Fibroblast of lung (primary cell): ENCODE data around the gene CIC. TPM values are rescaled to one million over a fixed set of nuclear protein-coding genes. Genes with fewer than 3 reads are reported as not detected.

Experiments
- DNase-seq, 2 donors: peaks; one replicate each; pipeline versions ENCODE4 v3.0.0 to v3.0.0-alpha.2; 2010; ENCODE audit warnings: low read depth in 2 of 2
- H2AFZ ChIP-seq: 2 replicates; pipeline ENCODE4 v1.5.1; 2012; ENCODE audit warnings: low read length, control low read depth, inconsistent platforms
- H3K27ac ChIP-seq: 2 replicates; pipeline ENCODE4 v1.5.1; 2011; ENCODE audit warnings: low read length, control low read depth; ENCODE audit not compliant: insufficient read depth
- H3K27me3 ChIP-seq: 2 replicates; pipeline ENCODE4 v1.5.1; 2011; ENCODE audit warnings: mild to moderate bottlenecking, low read length; ENCODE audit not compliant: control insufficient read depth, insufficient read depth
- H3K36me3 ChIP-seq: 2 replicates; pipeline ENCODE4 v1.5.1; 2011; ENCODE audit warnings: low read length; ENCODE audit not compliant: control insufficient read depth, insufficient read depth
- H3K4me1 ChIP-seq: 2 replicates; pipeline ENCODE4 v1.5.1; 2011; ENCODE audit warnings: low read length; ENCODE audit not compliant: control insufficient read depth, insufficient read depth; ENCODE audit errors: extremely low read depth
- H3K4me2 ChIP-seq: 2 replicates; pipeline ENCODE4 v1.5.1; 2011; ENCODE audit warnings: low read length, control low read depth; ENCODE audit not compliant: insufficient read depth; ENCODE audit errors: extremely low read depth
- H3K4me3 ChIP-seq, 4 experiments: fragments of 200-600 bp in 1 of 4; sonication (generic) in 1 of 4; replicated peaks in 1 of 4; 2 replicates each; pipeline ENCODE4 v1.5.1; 2011 to 2016; ENCODE audit warnings: low read length in 4 of 4, low read depth in 3 of 4, mild to moderate bottlenecking in 3 of 4, control low read depth in 2 of 4, inconsistent platforms in 1 of 4, mixed read lengths in 1 of 4; ENCODE audit not compliant: insufficient read depth in 1 of 4; ENCODE audit errors: control extremely low read depth in 1 of 4
- H3K79me2 ChIP-seq: 2 replicates; pipeline ENCODE4 v1.5.1; 2012; ENCODE audit warnings: mild to moderate bottlenecking, low read length, inconsistent platforms; ENCODE audit not compliant: control insufficient read depth, insufficient read depth
- H3K9ac ChIP-seq: 2 replicates; pipeline ENCODE4 v1.5.1; 2011; ENCODE audit warnings: mild to moderate bottlenecking, low read length, control low read depth; ENCODE audit not compliant: insufficient read depth
- H3K9me3 ChIP-seq: 2 replicates; pipeline ENCODE4 v1.5.1; 2012; ENCODE audit warnings: low read depth, low read length; ENCODE audit not compliant: control insufficient read depth, insufficient read depth
- H4K20me1 ChIP-seq: 2 replicates; pipeline ENCODE4 v1.5.1; 2011; ENCODE audit warnings: low read length; ENCODE audit not compliant: control insufficient read depth, insufficient read depth; ENCODE audit errors: extremely low read depth
- EZH2 ChIP-seq: IDR thresholded peaks from 2 replicates; pipeline ENCODE4 v1.5.1; 2012; ENCODE audit warnings: low read length, control low read depth, mild to moderate bottlenecking; ENCODE audit errors: missing control alignments
- polyA plus RNA-seq, 2 donors: library from polyadenylated mRNA; depleted of rRNA in 1 of 2; stranded (reverse) in 1 of 2; unstranded in 1 of 2; fragments of >200 nt; gene quantifications; 2 replicates each; pipeline ENCODE4 v1.2.1, GENCODE V29; 2011 to 2012; ENCODE audit warnings: missing spikeins in 1 of 2
- total RNA-seq: library from RNA; depleted of rRNA; stranded (reverse); fragments of >200 nt; gene quantifications from 2 replicates; pipeline ENCODE4 v1.2.1, GENCODE V29; 2014
- TF ChIP-seq, protein P1 (sequence below), 2 donors: IDR thresholded peaks in 1 of 2; conservative IDR thresholded peaks in 1 of 2; 1 replicate in 1 of 2; 2 replicates in 1 of 2; pipeline ENCODE4 v1.5.1; 2011 to 2012; ENCODE audit warnings: low read length in 2 of 2, control low read depth in 1 of 2, inconsistent platforms in 1 of 2, low read depth in 1 of 2, mild to moderate bottlenecking in 1 of 2

The CIC gene
- total and polyA plus RNA-seq, 2 donors (not counting 1 experiment from before 2014, with no cell fraction given), result 8.5 to 23.6 TPM

DNA sequence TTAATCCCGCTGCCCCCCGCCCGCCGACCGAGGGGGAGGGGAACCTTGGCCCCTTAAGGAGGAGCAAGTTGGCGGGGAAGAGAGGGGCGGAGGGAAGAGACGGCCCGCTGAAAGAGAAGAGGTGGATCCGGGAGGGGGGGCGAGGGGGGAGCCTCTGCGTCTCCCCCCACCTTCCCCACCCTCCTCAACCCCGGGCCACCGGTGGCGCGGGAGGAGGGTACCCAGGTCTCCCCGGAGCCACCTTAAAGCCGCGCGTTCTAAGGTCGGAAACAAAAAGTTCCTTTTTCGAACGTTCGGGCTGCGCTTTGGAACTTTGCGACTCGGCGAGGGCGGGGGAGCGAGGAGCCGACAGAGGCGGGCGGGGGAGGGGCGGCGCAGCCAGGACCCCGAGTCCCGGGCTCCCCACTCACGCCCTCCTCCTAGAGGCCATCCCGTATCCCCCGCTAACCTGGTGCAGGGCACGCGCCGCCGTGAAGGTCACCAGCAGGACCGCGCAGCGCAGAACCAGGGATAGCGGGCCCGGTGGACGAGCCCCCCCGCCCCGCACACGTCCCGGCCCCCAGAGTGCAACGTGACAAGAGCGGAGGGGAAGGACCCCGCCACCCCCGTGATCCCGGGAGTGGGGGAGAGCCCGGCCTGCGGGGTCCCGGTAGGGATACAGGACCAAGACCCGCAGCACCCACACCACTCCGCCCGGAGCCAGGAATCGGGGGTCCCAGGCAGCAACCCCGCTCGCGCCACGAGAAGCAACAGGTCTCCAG is 14.8 kb upstream of the CIC start:
- Histone ChIP-seq H3K27me3 (no peaks in the 10 kb centered on the region), H3K4me3 (peak overlapping the region; percentile 84 to 98 (median 92)), H3K4me1 (peaks cover 23% of the 10 kb centered on the region), H3K4me2 (no peak overlapping the region), H3K27ac (peak overlapping the region; percentile 93), H3K36me3 (peaks cover 8% of the 10 kb centered on the region), H3K79me2 (peaks cover 52% of the 10 kb centered on the region), H2AFZ (no peak overlapping the region), H3K9ac (peak overlapping the region; percentile 95), H4K20me1 (no peaks in the 10 kb centered on the region), H3K9me3 (no peaks in the 10 kb centered on the region)
- no peak for TF ChIP-seq EZH2
- TF ChIP-seq, protein P1, sequence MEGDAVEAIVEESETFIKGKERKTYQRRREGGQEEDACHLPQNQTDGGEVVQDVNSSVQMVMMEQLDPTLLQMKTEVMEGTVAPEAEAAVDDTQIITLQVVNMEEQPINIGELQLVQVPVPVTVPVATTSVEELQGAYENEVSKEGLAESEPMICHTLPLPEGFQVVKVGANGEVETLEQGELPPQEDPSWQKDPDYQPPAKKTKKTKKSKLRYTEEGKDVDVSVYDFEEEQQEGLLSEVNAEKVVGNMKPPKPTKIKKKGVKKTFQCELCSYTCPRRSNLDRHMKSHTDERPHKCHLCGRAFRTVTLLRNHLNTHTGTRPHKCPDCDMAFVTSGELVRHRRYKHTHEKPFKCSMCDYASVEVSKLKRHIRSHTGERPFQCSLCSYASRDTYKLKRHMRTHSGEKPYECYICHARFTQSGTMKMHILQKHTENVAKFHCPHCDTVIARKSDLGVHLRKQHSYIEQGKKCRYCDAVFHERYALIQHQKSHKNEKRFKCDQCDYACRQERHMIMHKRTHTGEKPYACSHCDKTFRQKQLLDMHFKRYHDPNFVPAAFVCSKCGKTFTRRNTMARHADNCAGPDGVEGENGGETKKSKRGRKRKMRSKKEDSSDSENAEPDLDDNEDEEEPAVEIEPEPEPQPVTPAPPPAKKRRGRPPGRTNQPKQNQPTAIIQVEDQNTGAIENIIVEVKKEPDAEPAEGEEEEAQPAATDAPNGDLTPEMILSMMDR (conservative IDR thresholded peaks at IDR 0.05 in 1 of 2, IDR thresholded peaks at IDR 0.05 in 1 of 2; ENCODE audit: low read depth in 1 of 2, low read length in 2 of 2), result no peak
- peak; percentile 57 to 60 for DNase-seq

DNA sequence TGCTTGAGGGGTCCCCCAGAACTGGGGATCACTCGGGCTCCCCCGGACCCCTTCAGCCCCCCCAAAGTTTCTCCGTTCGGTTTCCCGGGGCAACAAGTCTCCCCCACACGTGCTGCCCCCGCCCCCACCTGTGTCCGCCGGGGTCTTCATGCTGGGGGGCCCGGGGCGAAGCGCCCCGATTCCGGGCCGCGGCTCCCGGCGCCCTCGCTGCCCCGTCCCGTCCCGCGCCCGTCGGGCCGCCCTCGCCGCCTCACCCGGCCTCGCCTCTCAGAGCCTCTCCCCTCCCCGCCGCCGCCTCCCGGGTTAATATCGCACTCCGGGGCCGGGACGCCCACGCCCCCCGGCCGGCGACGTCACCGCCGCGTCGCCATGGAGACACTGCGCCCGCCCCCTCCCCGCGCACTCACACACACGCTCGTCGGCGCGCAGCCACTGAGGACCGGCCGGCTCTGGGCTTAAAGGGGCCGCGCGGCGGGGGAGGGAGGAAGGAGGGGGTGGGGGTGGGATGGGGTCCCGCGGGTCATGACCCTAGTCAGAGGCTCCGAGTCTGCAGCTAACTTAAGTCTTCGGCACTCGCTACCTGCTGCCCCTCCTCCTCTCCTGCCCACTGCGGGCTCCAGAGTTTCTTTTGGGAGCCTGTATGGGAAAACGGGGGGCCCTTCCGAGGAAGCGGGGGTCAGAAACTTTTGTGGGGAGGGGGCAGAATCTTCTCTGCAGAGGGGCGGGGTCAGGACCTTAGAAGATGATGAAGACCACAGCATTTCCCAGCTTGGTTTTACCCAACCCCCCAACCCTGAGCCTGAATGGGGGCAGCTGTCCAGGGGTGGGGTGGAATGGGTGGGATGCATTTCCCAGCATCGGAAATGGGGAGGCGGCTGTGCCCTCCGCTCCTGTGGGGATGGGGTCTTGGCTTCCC is 13.9 kb upstream of the CIC start, which contains the start of gene ERF:
Gene ERF (minus strand): TSS at position 279 of the 916 bp plus-strand sequence. CDS start 129 bp downstream, at position 150.
- Histone ChIP-seq H3K4me3 (peak within 1 kb of the TSS; percentile 84 to 98 (median 92)), H3K27me3 (no peaks in the 10 kb centered on the region), H3K36me3 (peaks cover 2% of the 10 kb centered on the region), H3K4me1 (peaks cover 22% of the 10 kb centered on the region), H3K4me2 (peak within 1 kb of the TSS; percentile 89), H3K27ac (peak within 1 kb of the TSS; percentile 93), H3K9me3 (no peaks in the 10 kb centered on the region), H2AFZ (peak within 1 kb of the TSS; percentile 64), H3K79me2 (peaks cover 43% of the 10 kb centered on the region), H4K20me1 (no peaks in the 10 kb centered on the region), H3K9ac (peak within 1 kb of the TSS; percentile 95)
- peak; percentile 83 to 87 for DNase-seq
- TF ChIP-seq, protein P1 (conservative IDR thresholded peaks at IDR 0.05 in 1 of 2, IDR thresholded peaks at IDR 0.05 in 1 of 2; ENCODE audit: low read depth in 1 of 2, low read length in 2 of 2), result no peak
- TF ChIP-seq EZH2, result no peak
